Thyroid gland (tissue), 4 donors: Measurements from ENCODE around the gene KCTD19. TPM values are rescaled to one million over a fixed set of nuclear protein-coding genes. Genes with fewer than 3 reads are reported as not detected.

ENCODE experiments used
- DNase-seq, 2 donors: peaks; one replicate each; pipeline ENCODE4 v3.0.0-alpha.2; 2019
- H3K27ac ChIP-seq, 3 donors: fragments of 200-600 bp; sonication (generic); 1 replicate in 2 of 3; 2 replicates in 1 of 3; pipeline ENCODE4 v1.5.1; 2016 to 2019; ENCODE audit warnings: mild to moderate bottlenecking in 1 of 3, moderate library complexity in 1 of 3
- H3K27me3 ChIP-seq: fragments of 200-600 bp; sonication (generic); one replicate; pipeline ENCODE4 v1.5.1; 2019
- H3K36me3 ChIP-seq, 2 donors: fragments of 200-600 bp; sonication (generic); one replicate each; pipeline ENCODE4 v1.5.1; 2016 to 2019
- H3K4me1 ChIP-seq, 2 donors: fragments of 200-600 bp; sonication (generic); one replicate each; pipeline ENCODE4 v1.5.1; 2017 to 2019
- H3K4me3 ChIP-seq, 3 donors: fragments of 200-600 bp; sonication (generic); replicated peaks in 1 of 3; 1 replicate in 2 of 3; 2 replicates in 1 of 3; pipeline ENCODE4 v1.5.1; 2016; ENCODE audit warnings: mild to moderate bottlenecking in 1 of 3
- H3K9me3 ChIP-seq: fragments of 200-600 bp; sonication (generic); one replicate; pipeline ENCODE4 v1.5.1; 2017
- POLR2A ChIP-seq, 2 donors: fragments of 450-650 bp; IDR thresholded peaks; one replicate each; pipeline ENCODE4 v1.6.1; 2017; ENCODE audit warnings: antibody characterized with exemption in 2 of 2, mild to moderate bottlenecking in 2 of 2, moderate library complexity in 1 of 2
- WGBS, 2 donors: methylation state at CpG; one replicate each; pipeline ENCODE4 v1.1.5; 2017; 5-methylcytosine and 5-hydroxymethylcytosine counted together
- intact Hi-C: fragments of 100-400 bp; cut with DNase I; formaldehyde crosslinking; loops from one replicate; pipeline ENCODE4 v1.15.1; 2023
- total RNA-seq, 4 donors: library from RNA; depleted of rRNA; stranded (reverse); fragments of >200 nt; gene quantifications; one replicate each; pipeline ENCODE4 v1.2.3, GENCODE V29; 2016
- TF ChIP-seq, protein P1 (sequence below), 6 experiments: fragments of 200-600 bp in 3 of 6; fragments of 450-650 bp in 3 of 6; sonication (generic) in 3 of 6; IDR thresholded peaks; one replicate each; pipeline ENCODE4 v1.5.1; 2016 to 2019; ENCODE audit warnings: antibody characterized with exemption in 6 of 6, mild to moderate bottlenecking in 2 of 6, inconsistent platforms in 1 of 6, moderate library complexity in 1 of 6

Gene KCTD19
- total RNA-seq, 4 donors from 2014 or later = 2.6 TPM; not detected in 3

DNA sequence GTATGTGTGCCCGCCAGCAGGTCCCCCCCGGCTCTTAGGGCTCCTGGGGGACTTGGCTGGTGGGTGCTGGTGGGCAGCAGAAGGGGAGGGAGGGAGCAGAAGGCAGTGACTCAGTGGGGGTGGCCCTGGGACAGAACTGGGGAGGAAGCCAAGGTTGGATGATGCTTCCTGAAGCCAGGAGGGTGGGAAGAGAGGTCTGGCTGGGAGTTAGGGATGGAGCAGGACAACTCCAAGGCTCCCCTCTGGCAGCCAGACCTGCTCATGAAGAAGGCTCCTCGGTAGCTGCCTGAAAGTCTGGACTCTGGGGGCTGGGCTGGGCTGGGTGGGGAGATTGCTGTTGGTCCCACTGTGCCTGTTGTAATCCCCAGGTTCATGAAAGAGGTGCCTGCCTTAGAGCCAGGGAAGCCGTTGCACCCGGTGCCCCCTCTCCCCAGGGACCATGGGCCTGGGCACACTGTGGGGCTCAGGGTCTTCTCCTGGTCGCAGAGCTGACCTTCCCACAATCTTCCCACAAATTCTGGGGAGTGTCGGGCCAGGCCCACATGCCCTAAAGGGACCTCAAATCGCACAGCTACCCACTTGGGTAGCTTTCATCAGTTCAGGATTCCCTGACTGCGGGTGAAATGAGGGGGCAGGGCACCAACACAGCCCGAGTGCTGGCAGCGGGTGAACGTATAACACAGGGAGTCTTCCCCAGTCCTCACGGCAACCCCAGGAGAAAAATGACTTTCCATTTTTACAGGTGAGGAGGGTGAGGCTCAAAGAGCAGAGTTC, 48.4 kb downstream of the KCTD19 start:
- 64 to 81% methylated on average over 10 to 11 of the region's 13 CpGs for WGBS, 2 donors
- peak overlapping the region in 2 of 3 donors; percentile 33 to 45 for H3K27ac ChIP-seq
- no peak for DNase-seq
- intact Hi-C loops = no loop called here
- H3K9me3 ChIP-seq = no peaks in the 10 kb centered on the region
- peaks cover 6 to 22% of the 10 kb centered on the region in 2 donors for H3K4me1 ChIP-seq
- H3K4me3 ChIP-seq = peak overlapping the region in 1 of 3 donors; percentile 57
- no peaks in the 10 kb centered on the region for H3K36me3 ChIP-seq
- no peaks in the 10 kb centered on the region for H3K27me3 ChIP-seq
- TF ChIP-seq, protein P1, sequence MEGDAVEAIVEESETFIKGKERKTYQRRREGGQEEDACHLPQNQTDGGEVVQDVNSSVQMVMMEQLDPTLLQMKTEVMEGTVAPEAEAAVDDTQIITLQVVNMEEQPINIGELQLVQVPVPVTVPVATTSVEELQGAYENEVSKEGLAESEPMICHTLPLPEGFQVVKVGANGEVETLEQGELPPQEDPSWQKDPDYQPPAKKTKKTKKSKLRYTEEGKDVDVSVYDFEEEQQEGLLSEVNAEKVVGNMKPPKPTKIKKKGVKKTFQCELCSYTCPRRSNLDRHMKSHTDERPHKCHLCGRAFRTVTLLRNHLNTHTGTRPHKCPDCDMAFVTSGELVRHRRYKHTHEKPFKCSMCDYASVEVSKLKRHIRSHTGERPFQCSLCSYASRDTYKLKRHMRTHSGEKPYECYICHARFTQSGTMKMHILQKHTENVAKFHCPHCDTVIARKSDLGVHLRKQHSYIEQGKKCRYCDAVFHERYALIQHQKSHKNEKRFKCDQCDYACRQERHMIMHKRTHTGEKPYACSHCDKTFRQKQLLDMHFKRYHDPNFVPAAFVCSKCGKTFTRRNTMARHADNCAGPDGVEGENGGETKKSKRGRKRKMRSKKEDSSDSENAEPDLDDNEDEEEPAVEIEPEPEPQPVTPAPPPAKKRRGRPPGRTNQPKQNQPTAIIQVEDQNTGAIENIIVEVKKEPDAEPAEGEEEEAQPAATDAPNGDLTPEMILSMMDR (IDR thresholded peaks at IDR 0.05) = no peak
- TF ChIP-seq POLR2A (IDR thresholded peaks at IDR 0.05) = no peak

DNA sequence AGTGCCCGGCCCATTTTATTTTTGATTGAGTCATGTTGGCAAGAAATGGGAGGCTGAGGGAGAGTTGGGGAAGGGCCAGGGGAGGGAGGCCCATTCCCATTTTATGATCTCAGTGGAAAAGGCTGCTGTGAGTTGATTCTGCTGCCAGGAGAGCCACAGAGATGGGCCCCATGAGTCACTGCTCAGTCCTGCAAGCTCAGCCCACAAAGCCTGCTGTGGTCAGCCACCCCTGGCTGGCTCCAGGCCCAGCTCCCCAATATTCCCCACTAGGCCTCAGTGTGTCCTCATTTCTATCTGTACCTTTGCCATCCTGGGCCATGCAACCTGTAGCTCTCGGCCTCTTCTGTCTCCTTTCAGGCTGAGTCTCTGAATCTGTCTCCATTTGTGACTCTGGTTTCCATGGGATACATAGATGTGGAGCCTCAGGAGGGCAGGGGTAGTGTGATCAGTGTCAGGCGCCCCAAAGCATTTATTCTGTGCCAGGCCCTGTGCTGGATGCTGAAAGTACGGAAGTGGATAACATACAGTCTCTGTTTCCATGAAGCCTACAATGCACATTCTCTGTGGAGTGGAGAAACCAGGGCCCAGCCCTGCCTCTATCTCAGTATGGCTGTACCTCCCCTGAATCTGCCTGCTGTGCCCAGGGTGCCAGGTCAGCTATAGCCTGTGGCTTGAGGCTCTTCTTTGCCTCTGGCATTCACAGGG, 49.1 kb downstream of the KCTD19 start:
- Histone ChIP-seq H3K27ac (peak overlapping the region in 1 of 3 donors; percentile 33), H3K4me1 (peaks cover 6 to 22% of the 10 kb centered on the region in 2 donors), H3K4me3 (no peak overlapping the region), H3K36me3 (no peaks in the 10 kb centered on the region), H3K9me3 (no peaks in the 10 kb centered on the region), H3K27me3 (no peaks in the 10 kb centered on the region)
- DNase-seq = no peak
- intact Hi-C loops = no loop called here
- 81 to 89% methylated on average over 4 of the region's 4 CpGs for WGBS, 2 donors
- no peak for TF ChIP-seq POLR2A (IDR thresholded peaks at IDR 0.05)
- TF ChIP-seq, protein P1 (IDR thresholded peaks at IDR 0.05) = no peak

DNA sequence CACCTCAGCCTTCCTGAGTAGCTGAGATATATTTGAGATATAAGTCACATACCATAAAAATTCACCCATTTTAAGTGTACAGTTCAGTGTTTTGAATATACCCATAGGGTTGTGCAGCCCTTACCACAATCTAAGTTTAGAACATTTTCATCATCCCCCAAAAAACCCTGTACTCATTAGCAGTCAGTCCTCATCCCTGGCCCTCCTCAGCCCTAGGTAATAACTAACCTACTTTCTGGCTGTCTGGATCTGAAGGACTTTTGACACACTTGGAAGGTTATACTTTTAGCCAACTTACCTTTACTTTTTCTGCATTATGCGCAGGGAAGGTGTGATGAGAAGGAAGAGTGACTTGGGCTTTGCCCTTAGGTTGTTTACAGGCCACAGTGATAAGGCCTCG, 51.2 kb downstream of the KCTD19 start:
- no peak overlapping the region for H3K27ac ChIP-seq
- no peaks in the 10 kb centered on the region for H3K27me3 ChIP-seq
- WGBS, 2 donors = 91 to 94% methylated on average over 2 of the region's 2 CpGs
- H3K4me1 ChIP-seq = peaks cover 6 to 22% of the 10 kb centered on the region in 2 donors
- intact Hi-C loops = no loop called here
- no peak for DNase-seq
- TF ChIP-seq, protein P1 (IDR thresholded peaks at IDR 0.05) = no peak
- TF ChIP-seq POLR2A (IDR thresholded peaks at IDR 0.05) = no peak
- H3K36me3 ChIP-seq = no peaks in the 10 kb centered on the region
- no peak overlapping the region for H3K4me3 ChIP-seq
- no peaks in the 10 kb centered on the region for H3K9me3 ChIP-seq

DNA sequence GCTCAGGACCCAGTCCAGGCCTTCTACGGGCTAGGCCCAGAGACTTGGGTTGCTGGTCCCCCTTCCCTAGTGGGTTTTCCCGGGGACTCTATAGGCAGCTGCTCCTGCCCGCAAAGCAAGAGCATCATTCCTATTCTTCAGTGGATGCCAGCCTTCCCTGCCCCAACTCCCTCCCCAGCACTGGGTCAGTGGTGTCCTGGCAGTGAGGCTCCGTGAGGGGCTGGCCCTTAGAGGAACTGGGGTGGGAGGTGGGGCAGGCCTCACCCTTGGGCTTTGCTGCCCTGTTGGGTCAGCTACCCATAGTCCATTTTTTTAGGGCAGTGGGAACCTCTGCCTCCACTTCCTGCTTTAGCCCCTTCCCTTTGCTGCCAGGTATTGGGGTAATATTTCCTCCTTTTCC, 55.1 kb downstream of the KCTD19 start:
- no peak for DNase-seq
- TF ChIP-seq, protein P1 (IDR thresholded peaks at IDR 0.05) = no peak
- no peak for TF ChIP-seq POLR2A (IDR thresholded peaks at IDR 0.05)
- WGBS, 2 donors = 90 to 95% methylated on average over 3 to 4 of the region's 4 CpGs
- no peaks in the 10 kb centered on the region for H3K36me3 ChIP-seq
- no peaks in the 10 kb centered on the region for H3K27me3 ChIP-seq
- intact Hi-C loops = no loop called here
- H3K9me3 ChIP-seq = no peaks in the 10 kb centered on the region
- H3K4me1 ChIP-seq = peaks cover 0 to 2% of the 10 kb centered on the region in 2 donors
- H3K4me3 ChIP-seq = no peak overlapping the region
- H3K27ac ChIP-seq = no peak overlapping the region

DNA sequence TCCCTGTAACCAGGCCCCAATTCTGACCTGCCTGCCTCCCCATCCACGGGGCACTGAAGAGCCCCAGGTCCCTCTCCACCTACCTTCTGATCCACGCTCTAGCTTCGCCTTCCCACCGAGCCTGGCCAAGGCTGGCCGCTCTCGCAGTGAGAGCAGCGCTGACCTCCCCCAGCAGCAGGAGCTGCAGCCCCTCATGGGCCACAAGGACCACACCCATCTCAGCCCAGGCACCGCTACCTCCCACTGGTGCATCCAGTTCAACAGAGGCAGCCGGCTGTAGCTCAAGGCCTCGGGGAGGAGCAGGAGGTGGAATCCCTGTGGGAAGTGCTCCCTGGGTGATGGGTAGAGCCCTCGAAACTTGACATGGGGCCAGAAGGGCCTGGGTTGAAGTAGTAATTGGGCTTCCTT, 55.6 kb downstream of the KCTD19 start:
- intact Hi-C loops = no loop called here
- TF ChIP-seq, protein P1 (IDR thresholded peaks at IDR 0.05) = no peak
- TF ChIP-seq POLR2A (IDR thresholded peaks at IDR 0.05) = no peak
- Histone ChIP-seq H3K9me3 (no peaks in the 10 kb centered on the region), H3K4me1 (peaks cover 0 to 2% of the 10 kb centered on the region in 2 donors), H3K27me3 (no peaks in the 10 kb centered on the region), H3K36me3 (no peaks in the 10 kb centered on the region), H3K27ac (no peak overlapping the region), H3K4me3 (no peak overlapping the region)
- 88 to 90% methylated on average over 8 to 11 of the region's 11 CpGs for WGBS, 2 donors
- DNase-seq = no peak
